ENCODE results near the gene PIGN. TPM values are rescaled to one million over a fixed set of nuclear protein-coding genes. Genes with fewer than 3 reads are reported as not detected.

PIGN gene
- total RNA-seq, 2 donors from 2014 or later, result 22.6 to 28.7 TPM

DNA sequence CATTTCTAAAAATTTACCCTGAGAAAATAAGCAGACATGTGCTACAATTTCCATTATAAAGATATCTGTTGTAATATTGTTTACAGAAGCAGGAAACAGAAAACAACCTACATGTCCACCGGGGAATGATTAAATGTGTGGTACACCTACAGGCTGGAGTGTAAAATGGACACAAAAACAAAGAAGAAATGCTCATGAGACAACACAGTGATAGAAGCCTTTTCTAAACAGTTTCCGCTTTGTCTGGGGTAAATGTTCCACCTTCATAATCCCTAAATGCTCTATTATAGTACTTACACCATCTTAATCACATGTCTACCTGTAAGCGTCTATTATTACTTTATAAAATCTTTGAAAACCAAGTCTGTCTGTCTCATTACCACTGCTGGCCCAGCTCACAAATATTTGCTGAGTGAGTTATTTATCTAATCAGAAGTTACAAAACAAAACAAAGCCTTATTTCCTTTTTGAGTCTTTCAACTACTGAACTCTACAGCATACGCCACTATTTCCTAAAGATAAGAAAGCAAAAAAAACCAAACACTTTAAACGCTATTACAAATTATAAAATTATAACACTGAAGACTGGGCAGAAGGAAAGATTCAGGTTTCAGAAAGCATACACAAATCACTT lies 95.3 kb downstream of the PIGN start:
- intact Hi-C loops (cut with DNase I), result no loop called here
- Histone ChIP-seq H3K27me3 (no peaks in the 10 kb centered on the region), H3K27ac (no peak overlapping the region), H3K4me3 (no peak overlapping the region), H3K4me1 (peaks cover 14% of the 10 kb centered on the region), H3K9me3 (peaks cover 0 to 4% (median 0%) of the 10 kb centered on the region in 3 donors), H3K36me3 (replicated peaks in 1 of 2; ENCODE audit: insufficient read depth in 1 of 2, low read depth in 2 of 2) (peaks cover 0 to 4% of the 10 kb centered on the region in 2 donors)
- TF ChIP-seq, protein P1, sequence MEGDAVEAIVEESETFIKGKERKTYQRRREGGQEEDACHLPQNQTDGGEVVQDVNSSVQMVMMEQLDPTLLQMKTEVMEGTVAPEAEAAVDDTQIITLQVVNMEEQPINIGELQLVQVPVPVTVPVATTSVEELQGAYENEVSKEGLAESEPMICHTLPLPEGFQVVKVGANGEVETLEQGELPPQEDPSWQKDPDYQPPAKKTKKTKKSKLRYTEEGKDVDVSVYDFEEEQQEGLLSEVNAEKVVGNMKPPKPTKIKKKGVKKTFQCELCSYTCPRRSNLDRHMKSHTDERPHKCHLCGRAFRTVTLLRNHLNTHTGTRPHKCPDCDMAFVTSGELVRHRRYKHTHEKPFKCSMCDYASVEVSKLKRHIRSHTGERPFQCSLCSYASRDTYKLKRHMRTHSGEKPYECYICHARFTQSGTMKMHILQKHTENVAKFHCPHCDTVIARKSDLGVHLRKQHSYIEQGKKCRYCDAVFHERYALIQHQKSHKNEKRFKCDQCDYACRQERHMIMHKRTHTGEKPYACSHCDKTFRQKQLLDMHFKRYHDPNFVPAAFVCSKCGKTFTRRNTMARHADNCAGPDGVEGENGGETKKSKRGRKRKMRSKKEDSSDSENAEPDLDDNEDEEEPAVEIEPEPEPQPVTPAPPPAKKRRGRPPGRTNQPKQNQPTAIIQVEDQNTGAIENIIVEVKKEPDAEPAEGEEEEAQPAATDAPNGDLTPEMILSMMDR (IDR thresholded peaks at IDR 0.05), result no peak
- WGBS, 2 donors, result 33 to 35% methylated on average over 5 of the region's 5 CpGs
- DNase-seq (no peak), ATAC-seq (no peak)

DNA sequence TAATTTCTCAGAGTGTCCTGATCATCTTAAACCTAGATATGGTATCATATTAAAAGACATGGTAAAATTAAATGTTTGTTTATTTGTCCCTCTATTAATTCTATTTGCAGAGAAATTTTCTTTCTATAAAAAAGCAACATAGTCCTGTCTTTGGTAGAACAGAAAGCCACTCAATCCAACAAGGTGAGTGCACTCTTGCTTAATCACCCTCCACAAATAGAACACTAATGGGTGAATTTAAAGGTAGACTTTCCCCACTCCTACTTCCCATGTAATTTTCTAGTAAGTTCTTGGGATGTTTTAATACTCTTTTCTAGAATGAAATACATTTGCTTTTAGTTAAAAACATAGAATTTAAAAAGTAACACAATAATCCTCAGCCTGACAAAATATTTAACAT lies 97.7 kb downstream of the PIGN start:
- Histone ChIP-seq H3K27me3 (no peaks in the 10 kb centered on the region), H3K9me3 (peaks cover 0 to 4% (median 0%) of the 10 kb centered on the region in 3 donors), H3K4me3 (no peak overlapping the region), H3K36me3 (replicated peaks in 1 of 2; ENCODE audit: insufficient read depth in 1 of 2, low read depth in 2 of 2) (peaks cover 0 to 4% of the 10 kb centered on the region in 2 donors), H3K4me1 (peaks cover 14% of the 10 kb centered on the region), H3K27ac (no peak overlapping the region)
- ATAC-seq, result no peak
- no peak for TF ChIP-seq POLR2A (IDR thresholded peaks at IDR 0.05)
- TF ChIP-seq, protein P1 (IDR thresholded peaks at IDR 0.05), result no peak
- intact Hi-C loops (cut with DNase I), result no loop called here
- no peak for DNase-seq

DNA sequence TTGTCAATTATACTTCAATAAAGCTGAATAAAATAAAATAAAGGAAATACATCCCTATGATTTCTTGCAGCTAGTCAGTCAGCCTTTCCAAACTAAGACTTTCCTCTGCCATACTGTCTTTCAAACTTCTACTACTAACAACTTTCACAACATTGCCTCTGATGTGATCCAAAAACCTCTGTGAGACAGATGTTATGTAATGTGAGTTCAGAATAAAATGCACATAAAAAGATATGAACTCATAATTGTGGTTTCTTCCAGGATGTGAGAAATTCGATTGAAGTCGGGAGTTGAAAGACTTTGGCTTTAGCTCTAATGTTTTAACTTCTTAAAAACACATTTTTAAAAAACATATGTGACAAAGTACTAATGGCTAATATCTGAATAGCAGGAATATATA lies 98.7 kb downstream of the PIGN start:
- DNase-seq, result no peak
- WGBS, 2 donors, result 77 to 81% methylated on average over 2 of the region's 2 CpGs
- TF ChIP-seq, protein P1 (IDR thresholded peaks at IDR 0.05), result no peak
- no peak for TF ChIP-seq POLR2A (IDR thresholded peaks at IDR 0.05)
- Histone ChIP-seq H3K4me3 (no peak overlapping the region), H3K4me1 (peaks cover 14% of the 10 kb centered on the region), H3K27me3 (no peaks in the 10 kb centered on the region), H3K9me3 (peaks cover 0 to 4% (median 0%) of the 10 kb centered on the region in 3 donors), H3K36me3 (replicated peaks in 1 of 2; ENCODE audit: insufficient read depth in 1 of 2, low read depth in 2 of 2) (peaks cover 0 to 4% of the 10 kb centered on the region in 2 donors), H3K27ac (no peak overlapping the region)
- intact Hi-C loops (cut with DNase I), result no loop called here
- ATAC-seq, result no peak

DNA sequence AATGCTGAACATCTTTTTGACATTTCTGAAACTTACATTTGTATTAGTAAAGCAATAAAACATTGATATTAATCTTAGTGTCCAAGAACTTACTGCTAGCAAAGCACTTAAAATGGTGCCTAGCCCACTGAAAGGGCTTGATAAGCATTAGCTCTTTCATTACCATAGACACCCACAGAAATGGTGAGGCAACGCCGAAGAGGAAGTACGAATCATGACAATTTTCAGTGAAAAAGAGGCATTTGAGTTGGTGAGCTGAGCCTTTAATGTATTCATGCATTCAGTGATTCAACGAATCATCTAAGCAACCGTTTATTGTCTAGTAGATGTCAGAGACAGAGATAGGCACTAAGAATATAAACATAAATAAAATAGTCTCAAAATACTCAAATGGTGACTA lies 101.1 kb downstream of the PIGN start:
- intact Hi-C loops (cut with DNase I), result no loop called here
- H3K27me3 ChIP-seq, result no peaks in the 10 kb centered on the region
- H3K36me3 ChIP-seq (replicated peaks in 1 of 2; ENCODE audit: insufficient read depth in 1 of 2, low read depth in 2 of 2), result peaks cover 0 to 4% of the 10 kb centered on the region in 2 donors
- DNase-seq (no peak), ATAC-seq (no peak)
- H3K4me1 ChIP-seq, result no peaks in the 10 kb centered on the region
- TF ChIP-seq POLR2A (IDR thresholded peaks at IDR 0.05), result no peak
- TF ChIP-seq, protein P1 (IDR thresholded peaks at IDR 0.05), result no peak
- 88 to 91% methylated on average over 5 of the region's 5 CpGs for WGBS, 2 donors
- H3K9me3 ChIP-seq, result peaks cover 0 to 4% (median 0%) of the 10 kb centered on the region in 3 donors
- H3K4me3 ChIP-seq, result no peak overlapping the region
- no peak overlapping the region for H3K27ac ChIP-seq

DNA sequence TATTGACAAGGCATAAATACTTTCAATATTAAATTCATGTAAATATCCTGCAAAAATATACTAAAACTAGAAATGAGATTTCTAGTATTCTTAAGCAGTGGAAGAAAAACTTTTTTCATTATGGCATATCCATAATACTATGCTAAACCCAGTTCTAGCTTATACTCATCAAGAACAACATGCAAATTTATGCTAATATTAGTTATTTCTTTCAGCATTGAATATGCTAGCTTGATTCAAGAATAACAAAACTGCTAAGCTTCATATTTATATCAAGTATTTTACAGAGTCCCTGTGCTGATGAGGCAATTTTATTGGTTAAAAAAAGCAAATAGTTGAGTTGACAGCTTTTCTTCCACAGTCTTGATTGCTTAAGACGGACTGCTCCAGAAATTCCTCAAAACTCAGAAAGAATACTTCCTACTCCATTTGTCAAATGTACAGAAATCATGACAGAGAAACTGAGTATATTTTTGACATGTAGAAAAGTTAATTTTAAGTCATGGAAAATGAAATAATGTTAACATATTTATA lies 105.0 kb downstream of the PIGN start:
- H3K27me3 ChIP-seq, result no peaks in the 10 kb centered on the region
- intact Hi-C loops (cut with DNase I), result no loop called here
- H3K9me3 ChIP-seq, result no peaks in the 10 kb centered on the region
- no peak overlapping the region for H3K4me3 ChIP-seq
- no peak for TF ChIP-seq POLR2A (IDR thresholded peaks at IDR 0.05)
- TF ChIP-seq, protein P1 (IDR thresholded peaks at IDR 0.05), result no peak
- no peaks in the 10 kb centered on the region for H3K36me3 ChIP-seq (replicated peaks in 1 of 2; ENCODE audit: insufficient read depth in 1 of 2, low read depth in 2 of 2)
- H3K27ac ChIP-seq, result no peak overlapping the region
- ATAC-seq (no peak), DNase-seq (no peak)
- H3K4me1 ChIP-seq, result no peaks in the 10 kb centered on the region
- 73 to 81% methylated on average over 1 of the region's 1 CpG for WGBS, 2 donors
